ENCODE results near the gene HMCN1.

Gene HMCN1

GRCh38 chr1:186046437-186047211 is 312.4 kb downstream of the HMCN1 start:
- no peak for DNase-seq

GRCh38 chr1:186050360-186050759 is 316.2 kb downstream of the HMCN1 start:
- DNase-seq, result no peak

GRCh38 chr1:186054003-186054402 is 319.8 kb downstream of the HMCN1 start:
- no peak for DNase-seq

- DNase-seq, result no peak
These were observed 320.7 kb downstream of the HMCN1 start for GRCh38 chr1:186054932-186055331.

- DNase-seq, result no peak
These were observed 321.7 kb downstream of the HMCN1 start for GRCh38 chr1:186055846-186056245.

GRCh38 chr1:186057086-186057485 is 322.9 kb downstream of the HMCN1 start:
- no peak for DNase-seq

- DNase-seq, result no peak
These were observed 325.1 kb downstream of the HMCN1 start for GRCh38 chr1:186059311-186059710.

- no peak for DNase-seq
These were observed 325.6 kb downstream of the HMCN1 start for GRCh38 chr1:186059752-186060151.

GRCh38 chr1:186060226-186060625 is 326.0 kb downstream of the HMCN1 start:
- DNase-seq, result no peak

- DNase-seq, result no peak
These were observed 329.0 kb downstream of the HMCN1 start for GRCh38 chr1:186063091-186063657.

GRCh38 chr1:186066411-186066810 is 332.2 kb downstream of the HMCN1 start:
- no peak for DNase-seq

GRCh38 chr1:186073697-186074096 is 339.5 kb downstream of the HMCN1 start:
- no peak for DNase-seq

GRCh38 chr1:186076006-186076405 is 341.8 kb downstream of the HMCN1 start:
- DNase-seq, result no peak

- no peak for DNase-seq
These were observed 344.1 kb downstream of the HMCN1 start for GRCh38 chr1:186078245-186078644.

- DNase-seq, result no peak
These were observed 345.0 kb downstream of the HMCN1 start for GRCh38 chr1:186079084-186079684.

- peak; percentile 61 for DNase-seq
These were observed 348.2 kb downstream of the HMCN1 start for GRCh38 chr1:186082235-186082937.

GRCh38 chr1:186086583-186086982 is 352.4 kb downstream of the HMCN1 start:
- no peak for DNase-seq

- DNase-seq, result no peak
These were observed 355.7 kb downstream of the HMCN1 start for GRCh38 chr1:186089940-186090339.

GRCh38 chr1:186091222-186091720 is 357.1 kb downstream of the HMCN1 start:
- DNase-seq, result no peak

- no peak for DNase-seq
These were observed 359.2 kb downstream of the HMCN1 start for GRCh38 chr1:186093437-186093836.

- no peak for DNase-seq
These were observed 360.0 kb downstream of the HMCN1 start for GRCh38 chr1:186094172-186094571.

- DNase-seq, result no peak
These were observed 365.3 kb downstream of the HMCN1 start for GRCh38 chr1:186099336-186100104.

GRCh38 chr1:186102107-186102506 is 367.9 kb downstream of the HMCN1 start:
- no peak for DNase-seq
